Measurements from ENCODE around the gene SPATA45. TPM values are rescaled to one million over a fixed set of nuclear protein-coding genes. Genes with fewer than 3 reads are reported as not detected.
"Not testable (repeated sequence)": the region's sequence is repeated elsewhere in the genome, so short reads cannot be mapped to it uniquely, and the experiment has no call there.

The SPATA45 gene
- polyA plus RNA-seq, 4 donors, result 0.53 to 0.64 (median 0.59) TPM; not detected in 1

GRCh38 chr1:212833211-212834207 is 13.9 kb downstream of the SPATA45 start:
- DNase-seq (ENCODE audit: low read depth in 4 of 4, low spot score in 3 of 4), result not testable (repeated sequence)

- DNase-seq (ENCODE audit: low read depth in 4 of 4, low spot score in 3 of 4), result no peak
Observed at GRCh38 chr1:212828395-212828794, 19.1 kb downstream of the SPATA45 start.

GRCh38 chr1:212827831-212828278 is 19.6 kb downstream of the SPATA45 start:
- DNase-seq (ENCODE audit: low read depth in 4 of 4, low spot score in 3 of 4), result no peak

DNA sequence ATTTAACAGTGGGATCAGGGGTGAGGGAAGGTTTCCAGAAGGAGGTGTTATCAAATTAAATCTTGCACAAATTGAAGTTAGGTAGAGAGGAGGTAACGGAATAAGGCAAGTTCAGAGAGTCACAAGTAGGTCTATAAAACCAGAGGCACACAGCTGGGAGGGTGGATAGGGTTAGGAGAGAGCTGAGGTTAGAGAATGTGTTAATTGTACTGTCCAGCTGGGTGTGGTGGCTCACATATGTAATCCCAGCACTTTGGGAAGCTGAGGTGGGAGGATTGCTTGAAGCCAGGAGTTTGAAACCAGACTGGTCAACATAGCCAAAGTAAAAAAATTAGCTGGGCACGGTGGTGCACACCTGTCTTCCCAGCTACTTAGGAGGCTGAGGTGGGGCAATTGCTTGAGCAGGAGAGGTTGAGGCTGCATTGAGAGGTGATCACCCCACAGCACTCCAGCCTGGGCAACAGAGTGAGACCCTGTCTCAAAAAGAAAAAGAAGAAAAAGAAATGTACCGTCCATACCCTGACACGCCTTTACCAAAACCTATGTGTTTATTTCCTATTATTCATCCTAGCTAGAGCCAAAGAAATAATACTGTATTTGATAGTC is 20.2 kb downstream of the SPATA45 start:
- DNase-seq (ENCODE audit: low read depth in 4 of 4, low spot score in 3 of 4), result no peak

DNA sequence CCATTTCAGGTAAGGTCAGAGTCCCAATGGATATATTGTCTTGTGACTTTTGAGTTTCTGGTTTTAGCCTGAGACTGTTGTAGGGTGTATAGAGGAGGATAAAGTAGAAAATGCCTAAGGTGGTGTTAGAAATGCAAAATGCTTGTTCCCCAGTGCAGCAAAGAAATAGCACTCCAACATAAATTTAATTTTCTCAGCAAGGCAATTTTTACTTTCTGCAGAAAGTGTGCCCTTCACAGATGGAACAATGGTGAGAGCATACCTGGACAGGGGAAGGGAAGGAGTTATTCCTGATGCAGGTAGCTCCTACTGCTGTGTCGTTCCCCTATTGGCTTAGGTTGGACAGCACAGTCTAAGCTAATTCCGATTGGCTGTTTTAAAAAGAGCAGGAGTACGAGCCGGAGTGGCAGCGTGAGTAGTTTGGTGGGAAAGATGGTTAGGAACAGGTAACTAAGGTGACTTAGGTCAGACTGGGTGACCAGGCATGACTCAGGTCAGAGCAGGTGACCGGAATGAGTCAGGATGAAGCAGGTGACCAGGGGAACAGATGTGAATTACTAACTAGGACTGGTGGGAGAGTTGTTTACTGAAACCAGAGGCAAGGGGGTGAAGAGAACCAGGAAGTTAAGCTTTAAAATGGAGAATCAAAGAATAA is 21.5 kb downstream of the SPATA45 start:
- DNase-seq (ENCODE audit: low read depth in 4 of 4, low spot score in 3 of 4), result no peak

GRCh38 chr1:212824201-212824600 is 23.2 kb downstream of the SPATA45 start:
- no peak for DNase-seq (ENCODE audit: low read depth in 4 of 4, low spot score in 3 of 4)

GRCh38 chr1:212822956-212823355 is 24.5 kb downstream of the SPATA45 start:
- no peak for DNase-seq (ENCODE audit: low read depth in 4 of 4, low spot score in 3 of 4)

- no peak for DNase-seq (ENCODE audit: low read depth in 4 of 4, low spot score in 3 of 4)
Observed at GRCh38 chr1:212820969-212821368, 26.5 kb downstream of the SPATA45 start.

GRCh38 chr1:212819726-212820125 is 27.7 kb downstream of the SPATA45 start:
- DNase-seq (ENCODE audit: low read depth in 4 of 4, low spot score in 3 of 4), result no peak

- no peak for DNase-seq (ENCODE audit: low read depth in 4 of 4, low spot score in 3 of 4)
Observed at GRCh38 chr1:212816567-212817278, 30.7 kb downstream of the SPATA45 start.

GRCh38 chr1:212814537-212815334 is 32.7 kb downstream of the SPATA45 start:
- DNase-seq (ENCODE audit: low read depth in 4 of 4, low spot score in 3 of 4), result peak in 1 of 4 donors; percentile 25

DNA sequence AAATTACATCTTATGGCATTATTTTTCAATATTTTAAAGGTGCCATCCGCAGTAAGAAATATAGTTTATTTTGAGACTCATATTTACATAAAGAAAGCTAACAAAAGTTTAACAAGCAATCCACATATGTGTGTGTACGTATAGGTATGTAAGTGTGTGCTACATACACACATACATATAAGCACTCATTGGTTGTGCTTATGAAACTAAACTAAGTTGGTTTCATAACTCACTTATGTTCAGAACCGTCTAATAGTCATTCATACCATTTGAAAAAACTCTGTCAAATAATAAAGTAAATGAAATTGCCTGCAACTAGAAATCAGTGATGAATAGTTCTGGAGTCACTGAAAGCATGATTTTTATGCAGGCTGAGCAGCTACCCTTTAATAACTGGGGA is 41.7 kb downstream of the SPATA45 start:
- DNase-seq (ENCODE audit: low read depth in 4 of 4, low spot score in 3 of 4), result no peak

- DNase-seq (ENCODE audit: low read depth in 4 of 4, low spot score in 3 of 4), result no peak
Observed at GRCh38 chr1:212797681-212798080, 49.8 kb downstream of the SPATA45 start.

DNA sequence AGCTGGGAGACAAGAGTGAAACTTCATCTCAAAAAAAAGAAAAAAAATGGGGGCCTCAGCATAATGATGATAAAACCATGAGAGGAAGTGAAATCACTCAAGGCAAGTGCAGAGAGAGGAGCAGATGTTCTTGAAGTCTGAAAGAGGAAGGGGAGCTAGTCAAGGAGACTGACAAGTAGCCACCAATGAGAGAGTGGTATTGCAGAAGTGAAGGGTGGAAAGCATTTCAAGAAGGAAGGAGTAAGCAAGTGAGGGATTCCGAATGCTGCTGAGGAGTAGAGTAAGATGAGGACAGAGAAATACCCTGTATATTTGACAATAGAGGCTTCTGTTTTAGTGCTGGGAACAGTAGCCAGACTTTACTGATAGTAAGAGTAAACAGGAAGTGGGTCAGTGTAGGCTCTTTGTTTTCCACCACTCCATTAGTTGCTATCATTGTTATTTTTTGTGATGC is 52.9 kb downstream of the SPATA45 start:
- DNase-seq (ENCODE audit: low read depth in 4 of 4, low spot score in 3 of 4), result no peak

DNA sequence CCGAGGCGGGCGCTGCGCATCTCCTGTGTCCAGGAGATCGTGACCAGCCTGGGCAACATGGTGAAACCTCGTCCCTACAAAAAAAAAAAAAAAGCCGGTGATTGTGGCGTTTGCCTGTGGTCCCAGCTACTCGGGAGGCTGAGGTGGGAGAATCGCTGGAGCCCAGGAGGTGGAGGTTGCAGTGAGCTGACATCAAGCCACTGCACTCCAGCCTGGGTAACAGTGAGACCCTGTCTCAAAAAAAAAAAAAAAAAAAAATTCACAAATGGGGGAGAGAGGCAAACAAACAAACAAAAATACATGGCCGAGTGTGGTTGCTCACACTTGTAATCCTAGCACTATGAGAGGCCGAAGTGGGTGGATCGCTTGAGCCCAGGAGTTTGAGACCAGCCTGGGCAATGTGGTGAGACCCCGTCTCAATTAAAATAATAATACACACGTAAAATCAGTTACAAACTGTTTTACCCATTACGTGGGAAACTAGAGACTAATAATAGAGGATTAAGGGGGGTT is 55.0 kb downstream of the SPATA45 start:
- DNase-seq (ENCODE audit: low read depth in 4 of 4, low spot score in 3 of 4), result no peak

DNA sequence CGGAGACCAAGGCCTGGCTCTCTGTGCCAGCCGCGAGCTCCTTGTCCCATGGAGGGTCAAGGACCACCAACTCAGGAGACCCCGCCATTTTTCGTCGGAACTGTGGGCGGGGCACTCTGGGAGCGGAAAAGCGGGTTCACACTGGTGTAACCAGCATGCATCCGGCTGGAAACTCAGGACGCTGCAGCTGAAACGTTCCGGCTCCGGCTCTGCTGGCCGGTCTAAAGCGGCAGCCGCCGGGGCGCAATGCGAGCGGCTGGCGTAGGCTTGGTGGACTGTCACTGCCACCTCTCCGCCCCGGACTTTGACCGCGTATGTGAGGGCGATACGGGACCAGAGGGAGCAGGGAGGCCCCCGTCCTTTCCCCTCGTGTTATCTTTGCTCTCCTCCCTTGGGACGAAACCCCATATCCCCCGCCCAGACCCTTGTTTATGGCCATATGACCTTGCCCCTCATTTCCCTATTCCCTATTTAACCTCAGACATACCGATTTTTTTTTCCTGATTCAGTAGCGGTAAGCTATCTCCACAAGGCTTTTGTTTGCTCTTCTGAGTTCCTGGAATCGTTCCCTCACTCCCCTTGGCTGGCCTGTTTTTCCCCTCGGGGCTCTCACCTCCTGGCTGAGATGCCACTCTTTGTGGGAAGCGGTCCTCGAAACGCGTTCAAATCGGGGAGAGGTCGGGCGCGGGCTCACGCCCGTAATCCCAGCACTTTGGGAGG is 55.6 kb downstream of the SPATA45 start, which contains the start of the genes NSL1 and TATDN3:
NSL1 (minus strand) TSS at position 102 of the 720 bp plus-strand sequence; CDS start at position 88, 14 bp downstream.
TATDN3 (plus strand) TSS at position 219 of the 720 bp plus-strand sequence; CDS start at position 247, 28 bp downstream.
- peak; percentile 93 to 98 (median 95) for DNase-seq (ENCODE audit: low read depth in 4 of 4, low spot score in 3 of 4)

DNA sequence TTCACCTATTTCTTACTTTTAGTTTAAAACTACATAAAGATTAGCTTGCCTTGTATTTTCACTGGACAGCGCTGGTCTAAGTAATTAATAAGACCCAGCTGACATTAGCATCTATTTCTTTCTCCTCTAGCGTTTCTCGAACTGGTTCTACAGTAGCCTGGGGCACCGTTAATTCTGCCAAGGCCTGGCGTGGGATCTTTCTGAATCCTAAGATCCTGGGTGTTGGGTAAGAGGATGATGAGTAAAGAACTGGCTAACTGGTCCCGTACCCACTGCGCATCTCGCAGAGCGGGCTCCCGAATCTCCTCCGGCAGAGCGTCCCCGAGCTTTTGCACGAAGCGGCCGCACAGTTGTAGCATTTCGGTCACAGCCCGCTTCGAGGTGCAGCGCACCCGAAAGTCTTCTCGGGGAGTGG is 56.2 kb downstream of the SPATA45 start:
- DNase-seq (ENCODE audit: low read depth in 4 of 4, low spot score in 3 of 4), result peak in 1 of 4 donors; percentile 5

DNA sequence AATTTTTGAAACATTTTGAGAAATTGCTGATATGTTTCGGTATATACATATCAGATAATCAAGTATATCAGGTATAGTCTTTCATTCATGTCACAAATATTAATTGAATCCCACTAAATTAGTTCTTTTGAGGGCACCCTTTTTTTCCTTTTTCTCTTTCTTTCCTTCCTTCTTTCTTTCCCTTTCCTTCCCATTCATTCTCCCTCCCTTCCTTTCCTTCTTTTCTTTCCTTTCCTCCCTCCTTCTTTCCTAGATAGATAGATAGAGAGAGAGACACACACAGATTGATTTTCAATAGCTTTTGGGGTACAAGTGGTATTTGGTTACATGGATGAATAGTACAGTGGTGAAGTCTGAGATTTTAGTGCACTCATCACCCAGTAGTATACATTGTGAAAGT is 61.6 kb downstream of the SPATA45 start:
- no peak for DNase-seq (ENCODE audit: low read depth in 4 of 4, low spot score in 3 of 4)
